GM19035 (cell line): ENCODE results near the gene PCDH9.
"Not testable (repeated sequence)": the region's sequence is repeated elsewhere in the genome, so short reads cannot be mapped to it uniquely, and the experiment has no call there.

Source experiments
- ATAC-seq: cut with Tn5 transposase; IDR thresholded peaks from one replicate; pipeline ENCODE4 v1.9.1; 2021; ENCODE audit not compliant: unreplicated experiment

Gene PCDH9

DNA sequence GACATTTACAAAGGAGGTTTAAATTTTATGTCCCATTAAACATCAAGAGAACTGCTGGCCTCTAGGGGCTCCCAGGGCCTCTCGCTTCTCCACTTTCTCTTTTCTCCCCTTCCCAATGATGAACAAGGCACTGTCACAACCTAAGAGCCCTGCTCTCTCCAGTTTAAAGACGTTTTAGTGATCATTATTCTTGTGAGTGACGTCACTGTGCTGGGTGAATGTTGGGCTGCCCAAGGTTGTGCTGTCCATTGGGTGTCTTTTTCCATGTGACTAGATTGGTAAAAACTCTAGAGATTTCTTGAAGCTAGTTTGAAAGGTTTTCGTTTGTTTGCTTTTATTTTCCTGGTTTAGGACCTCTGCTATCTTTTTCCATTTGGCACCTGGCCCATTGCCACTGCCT, 602.6 kb downstream of the PCDH9 start:
- no peak for ATAC-seq

- ATAC-seq = no peak
Observed at GRCh38 chr13:66624302-66624701, 605.8 kb downstream of the PCDH9 start.

GRCh38 chr13:66623129-66623820, 606.9 kb downstream of the PCDH9 start:
- no peak for ATAC-seq

DNA sequence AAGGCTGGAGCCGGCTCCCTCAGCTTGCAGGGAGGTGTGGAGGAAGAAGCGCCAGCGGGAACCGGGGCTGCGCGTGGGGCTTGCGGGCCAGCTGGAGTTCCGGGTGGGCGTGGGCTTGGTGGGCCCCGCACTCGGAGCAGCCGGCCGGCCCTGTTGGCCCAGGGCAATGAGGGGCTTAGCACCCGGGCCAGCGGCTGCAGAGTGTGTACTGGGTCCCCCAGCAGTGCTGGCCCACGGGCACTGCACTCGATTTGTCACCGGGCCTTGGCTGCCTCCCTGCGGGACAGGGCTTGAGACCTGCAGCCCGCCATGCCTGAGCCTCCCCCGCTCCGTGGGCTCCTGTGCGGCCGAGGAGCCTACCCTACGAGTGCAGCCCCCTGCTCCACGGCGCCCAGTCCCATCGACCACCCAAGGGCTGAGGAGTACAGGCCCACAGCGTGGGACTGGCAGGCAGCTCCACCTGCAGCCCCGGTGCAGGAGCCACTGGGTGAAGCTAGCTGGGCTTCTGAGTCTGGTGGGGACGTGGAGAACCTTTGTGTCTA, 608.2 kb downstream of the PCDH9 start:
- ATAC-seq = not testable (repeated sequence)

GRCh38 chr13:66618702-66619101, 611.4 kb downstream of the PCDH9 start:
- peak; percentile 63 for ATAC-seq

DNA sequence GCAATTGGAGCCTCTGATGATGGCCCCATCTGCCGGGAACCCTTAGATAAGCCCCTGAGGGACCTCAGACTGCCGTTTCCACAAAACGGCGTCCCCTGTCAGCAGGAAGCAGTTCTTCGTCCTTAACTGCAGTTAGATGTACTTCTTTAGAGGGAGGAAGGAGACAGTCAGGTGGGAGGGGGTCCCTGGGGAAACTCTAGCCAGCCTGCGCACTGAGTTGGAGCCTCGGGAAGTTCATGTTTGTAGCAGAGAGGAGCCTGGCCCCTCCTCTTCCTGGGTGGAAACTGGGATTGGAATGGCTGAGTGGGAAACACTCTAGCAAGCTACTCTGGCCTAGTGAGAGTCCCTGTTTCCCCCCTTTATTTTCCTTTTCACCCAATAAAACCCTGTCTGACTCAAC, 612.4 kb downstream of the PCDH9 start:
- ATAC-seq = no peak

DNA sequence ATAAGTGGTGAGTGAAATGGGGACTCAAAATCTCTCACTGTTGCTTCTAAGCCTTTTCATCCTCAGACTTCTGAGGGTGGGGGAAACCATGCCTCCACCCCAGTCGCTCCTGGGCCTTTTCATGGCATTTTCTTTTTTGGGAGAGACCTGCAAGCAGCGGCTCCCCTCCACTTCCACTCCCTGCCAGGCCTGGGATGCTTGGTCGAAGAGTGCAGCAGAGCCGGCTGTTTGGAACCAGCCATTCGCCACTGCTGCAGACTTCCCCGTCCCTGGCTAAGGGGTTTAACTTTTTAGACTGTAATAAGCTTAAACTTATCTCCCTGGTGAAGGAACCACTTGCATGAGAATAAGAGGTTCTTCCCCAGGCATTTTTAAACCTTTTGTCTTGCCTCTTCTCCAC, 617.2 kb downstream of the PCDH9 start:
- no peak for ATAC-seq

DNA sequence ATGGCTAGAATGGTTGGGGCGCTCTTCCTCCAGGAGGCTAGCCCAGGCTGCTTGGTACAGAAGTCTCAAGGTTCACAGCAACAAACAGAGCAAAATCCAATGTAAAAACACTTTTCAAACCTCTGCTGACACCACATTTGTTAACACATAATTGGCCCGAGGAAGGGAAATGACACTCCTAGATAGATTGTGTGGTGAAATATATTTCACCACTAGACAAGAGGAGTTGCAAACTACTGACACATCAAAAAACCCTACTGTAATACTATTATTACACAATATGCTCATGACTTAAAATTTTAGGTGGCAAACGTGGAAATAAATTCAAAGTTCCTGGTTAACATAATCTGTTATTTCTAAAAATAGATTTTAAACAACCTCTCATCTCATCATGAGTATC, 643.6 kb downstream of the PCDH9 start:
- ATAC-seq = no peak

GRCh38 chr13:66585669-66586203, 644.4 kb downstream of the PCDH9 start:
- ATAC-seq = no peak

DNA sequence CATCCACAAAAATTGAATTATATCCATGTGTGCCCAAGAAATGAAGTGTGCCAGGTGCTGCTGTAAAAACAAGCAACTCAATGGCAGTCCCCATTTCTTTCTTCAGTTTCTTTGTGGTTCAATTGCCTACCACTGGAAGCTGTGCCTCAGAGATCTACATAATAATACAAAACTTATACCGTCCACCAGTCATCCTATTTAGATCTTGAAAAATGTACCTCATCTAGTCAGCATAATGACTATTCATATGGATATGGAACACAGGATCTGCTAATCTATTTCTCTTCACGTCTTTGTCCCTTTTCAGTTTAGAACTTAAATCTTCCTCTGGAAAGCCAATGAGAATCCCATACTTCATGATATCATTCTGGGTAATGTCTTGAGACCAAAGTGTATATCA, 648.5 kb downstream of the PCDH9 start:
- no peak for ATAC-seq

- no peak for ATAC-seq
Observed at GRCh38 chr13:66578305-66578704, 651.8 kb downstream of the PCDH9 start.

DNA sequence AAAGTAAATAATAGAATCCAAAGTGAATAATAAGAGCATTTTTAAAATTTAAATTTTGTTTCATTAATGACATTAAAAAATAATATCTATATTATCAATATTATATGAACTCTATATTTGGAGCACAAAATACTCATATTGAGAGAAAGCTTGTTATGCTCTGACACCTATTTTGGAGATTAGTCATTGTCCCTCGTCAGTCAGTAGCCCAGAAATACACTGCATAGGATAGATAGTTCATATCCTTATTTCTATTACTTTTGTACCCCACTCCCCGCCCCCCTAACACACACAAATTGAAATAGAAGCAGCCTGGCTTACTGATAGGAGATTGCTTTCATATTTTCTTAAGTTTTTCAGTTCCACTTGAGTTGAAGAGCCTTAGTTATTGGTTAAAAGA, 652.8 kb downstream of the PCDH9 start:
- no peak for ATAC-seq

DNA sequence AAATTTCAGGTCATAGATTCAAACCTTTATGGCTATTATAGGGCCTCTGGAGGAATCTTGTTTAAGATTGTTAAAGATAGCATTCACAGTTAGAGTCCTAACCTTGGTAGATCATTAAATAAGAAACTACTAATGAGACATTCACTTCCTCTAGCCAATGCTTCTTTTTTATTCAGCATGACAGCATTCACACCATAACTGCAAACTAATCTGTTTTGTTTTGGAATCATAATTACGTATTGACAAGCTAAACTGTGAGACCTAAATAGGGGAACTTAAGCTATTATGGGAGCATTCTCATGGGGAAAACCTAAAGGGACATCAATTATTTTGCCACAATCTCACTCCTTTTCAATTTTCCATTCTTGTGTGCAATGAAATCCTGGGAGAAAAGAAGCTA, 653.8 kb downstream of the PCDH9 start:
- no peak for ATAC-seq

GRCh38 chr13:66574606-66575005, 655.5 kb downstream of the PCDH9 start:
- no peak for ATAC-seq

- ATAC-seq = no peak
Observed at GRCh38 chr13:66567899-66568612, 662.1 kb downstream of the PCDH9 start.

- ATAC-seq = no peak
Observed at GRCh38 chr13:66565279-66565678, 664.9 kb downstream of the PCDH9 start.

DNA sequence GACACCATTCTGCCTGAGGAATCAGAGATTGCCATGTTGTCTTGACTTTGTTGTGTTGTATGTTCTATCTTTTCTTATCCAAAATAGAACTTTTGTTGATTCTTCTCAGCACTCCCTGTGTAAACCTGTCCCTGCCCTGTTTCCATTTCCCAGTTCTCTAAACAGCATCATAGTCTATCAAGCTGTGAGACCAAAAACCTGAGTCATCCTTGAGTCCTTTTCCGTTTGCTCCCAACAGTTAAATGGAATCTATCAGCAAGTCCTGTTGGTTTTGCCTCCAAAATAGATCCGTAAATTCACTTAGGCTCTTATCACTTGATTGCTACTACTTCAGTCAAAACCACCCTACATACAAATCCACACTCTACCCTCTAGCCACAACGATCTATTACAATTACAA, 667.1 kb downstream of the PCDH9 start:
- ATAC-seq = no peak

GRCh38 chr13:66562054-66562453, 668.1 kb downstream of the PCDH9 start:
- no peak for ATAC-seq

DNA sequence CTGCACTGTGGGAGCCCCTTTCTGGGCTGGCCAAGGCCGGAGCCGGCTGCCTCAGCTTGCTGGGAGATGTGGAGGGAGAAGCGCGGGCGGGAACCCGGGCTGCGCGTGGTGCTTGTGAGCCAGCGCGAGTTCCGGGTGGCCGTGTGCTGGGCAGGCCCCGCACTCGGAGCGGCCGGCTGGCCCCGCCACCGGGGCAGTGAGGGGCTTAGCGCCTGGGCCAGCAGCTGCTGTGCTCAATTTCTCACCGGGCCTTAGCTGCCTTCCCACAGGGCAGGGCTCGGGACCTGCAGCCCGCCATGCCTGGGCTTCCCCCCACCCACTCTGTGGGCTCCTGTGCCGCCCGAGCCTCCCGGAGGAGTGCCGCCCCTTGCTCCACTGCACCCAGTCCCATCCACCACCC, 669.1 kb downstream of the PCDH9 start:
- no peak for ATAC-seq

- ATAC-seq = no peak
Observed at GRCh38 chr13:66560189-66560588, 669.9 kb downstream of the PCDH9 start.

DNA sequence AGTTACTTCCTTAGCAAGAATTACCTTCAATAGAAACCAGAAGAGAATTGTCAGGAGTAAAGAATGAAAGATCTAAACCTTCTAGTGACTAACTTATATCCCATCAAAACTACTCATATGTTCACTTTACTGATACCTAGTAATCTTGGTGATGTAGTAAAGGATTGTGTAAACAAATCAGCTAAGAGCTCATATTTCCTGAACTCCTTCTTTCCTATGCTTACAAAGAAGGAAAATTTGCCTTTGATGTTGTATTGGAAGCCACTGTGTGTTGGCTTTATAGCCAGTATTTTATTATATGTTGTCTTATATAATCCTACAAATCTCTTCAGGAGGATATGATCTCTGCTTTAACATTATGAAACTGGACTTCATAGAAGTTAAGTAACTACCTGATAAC, 671.0 kb downstream of the PCDH9 start:
- no peak for ATAC-seq

DNA sequence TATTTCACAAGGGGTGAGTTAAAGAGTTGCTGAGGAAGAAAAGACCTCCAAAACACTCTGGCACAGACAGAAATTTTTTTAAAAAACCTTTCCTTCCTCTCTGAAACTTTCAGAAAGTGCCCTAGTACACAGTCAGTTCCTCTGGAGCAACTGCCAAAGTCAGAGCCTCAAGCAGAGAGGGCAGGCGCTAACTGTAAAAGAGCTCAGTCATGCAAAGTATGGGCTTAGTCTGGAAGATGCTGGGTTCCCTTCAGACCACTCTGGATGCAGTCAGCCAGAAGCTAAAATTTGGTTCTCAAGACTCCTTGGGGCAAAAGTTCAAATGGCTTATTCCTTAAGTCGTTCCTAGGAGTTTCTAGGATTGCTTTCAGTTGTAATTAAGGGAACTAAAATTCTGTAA, 671.6 kb downstream of the PCDH9 start:
- ATAC-seq = no peak
